Fibroblast of the conjunctiva (primary cell): ENCODE results near the gene DDX51.

Experiments
- DNase-seq: peaks from one replicate; pipeline ENCODE4 v3.0.0-alpha.2; 2010; ENCODE audit warnings: low read depth

DDX51 gene

DNA sequence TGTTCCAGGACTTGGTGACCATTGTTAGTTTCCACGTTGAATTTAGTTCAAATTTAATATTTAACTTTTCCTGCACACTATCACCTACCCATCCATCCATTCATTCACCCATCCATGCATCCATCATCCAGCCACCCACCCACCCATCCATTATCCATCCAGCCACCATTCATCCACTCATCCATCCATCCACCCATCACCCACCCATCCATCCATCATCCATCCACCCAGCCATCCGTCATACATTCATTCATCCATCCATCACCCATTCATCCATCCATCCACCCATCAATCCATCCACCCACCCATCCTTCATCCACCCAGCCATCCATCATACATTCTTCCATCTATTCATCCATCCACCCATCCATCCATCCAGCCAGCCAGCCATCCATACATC is 22.0 kb upstream of the DDX51 start:
- DNase-seq = no peak

DNA sequence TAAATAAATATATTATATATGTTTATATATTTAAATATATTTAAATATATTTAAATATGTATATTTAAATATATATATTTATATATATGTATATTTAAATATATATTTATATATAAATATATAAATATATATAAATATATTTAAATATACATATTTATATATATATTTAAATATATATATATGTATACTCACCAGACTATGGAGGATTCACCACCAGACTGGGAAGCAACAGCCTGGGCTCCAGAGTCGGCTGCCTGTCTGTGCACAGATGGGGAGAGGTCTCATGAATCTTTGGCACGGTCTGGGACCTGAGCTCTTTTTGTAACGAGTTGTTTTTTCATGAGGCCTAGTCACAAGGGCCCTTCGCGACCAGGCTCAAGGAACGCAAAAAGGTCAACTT is 21.5 kb upstream of the DDX51 start:
- no peak for DNase-seq

DNA sequence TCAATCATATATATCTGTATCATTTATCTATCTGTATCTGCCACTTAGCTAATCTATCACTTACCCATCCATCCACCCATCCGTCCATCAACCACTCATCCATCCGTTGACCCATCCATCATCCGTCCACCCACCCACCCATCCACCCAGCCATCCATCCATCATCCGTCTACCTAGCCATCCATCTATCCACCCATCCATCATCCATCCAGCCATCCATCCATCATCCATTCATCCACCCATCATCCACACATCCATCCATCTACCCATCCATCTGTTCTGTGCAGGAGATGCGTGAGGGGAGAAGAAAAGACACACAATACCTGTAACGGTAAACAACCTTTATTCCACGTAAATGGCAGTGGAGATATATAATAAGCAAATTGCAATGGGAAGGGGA is 20.3 kb upstream of the DDX51 start:
- no peak for DNase-seq

- DNase-seq = no peak
Measured at GRCh38 chr12:132163911-132164288, 19.8 kb upstream of the DDX51 start.

DNA sequence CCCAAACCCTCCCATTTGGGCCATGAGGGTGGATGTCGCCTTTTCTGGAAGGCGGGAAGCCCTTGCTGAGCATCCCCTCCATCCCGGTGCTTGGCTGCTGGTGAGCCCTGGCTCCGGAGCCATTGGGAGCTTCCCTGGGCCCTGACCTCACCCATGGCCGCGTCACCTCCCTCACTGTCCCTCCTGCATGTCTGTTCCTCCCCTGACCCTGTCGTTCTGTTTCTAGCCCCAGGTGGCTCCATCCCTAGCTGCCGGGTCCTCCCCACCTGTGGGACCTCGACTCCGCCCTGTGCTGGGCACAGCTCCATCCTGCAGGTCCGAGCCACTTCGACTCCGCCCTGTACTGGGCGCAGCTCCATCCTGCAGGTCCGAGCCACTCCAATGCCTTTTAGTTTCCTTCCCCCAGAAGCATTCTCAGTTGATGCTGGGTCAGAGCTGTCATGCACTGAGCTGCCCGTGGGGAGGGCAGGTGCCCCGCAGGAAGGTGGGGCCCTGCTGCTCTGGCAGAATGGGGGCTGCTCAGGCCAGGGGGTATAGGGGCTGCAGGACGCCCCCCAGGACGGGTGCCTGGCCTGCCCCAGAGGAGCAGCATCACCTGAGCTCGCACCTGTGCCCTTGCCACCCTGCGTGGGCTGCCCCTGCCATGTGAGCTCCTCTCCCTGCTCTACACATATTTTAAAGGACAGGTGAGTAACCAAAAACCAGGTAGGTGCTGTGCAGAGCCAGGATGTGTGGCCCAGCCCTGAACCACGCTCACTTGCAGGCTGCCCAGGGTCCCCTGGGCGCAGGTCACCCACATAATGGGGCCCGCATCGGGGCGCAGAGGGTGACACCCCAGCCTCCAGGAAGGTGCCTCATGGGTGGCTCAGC is 19.2 kb upstream of the DDX51 start:
- no peak for DNase-seq

GRCh38 chr12:132162508-132163031 is 18.5 kb upstream of the DDX51 start:
- peak; percentile 43 for DNase-seq

- DNase-seq = no peak
Measured at GRCh38 chr12:132161796-132162507, 17.8 kb upstream of the DDX51 start.

DNA sequence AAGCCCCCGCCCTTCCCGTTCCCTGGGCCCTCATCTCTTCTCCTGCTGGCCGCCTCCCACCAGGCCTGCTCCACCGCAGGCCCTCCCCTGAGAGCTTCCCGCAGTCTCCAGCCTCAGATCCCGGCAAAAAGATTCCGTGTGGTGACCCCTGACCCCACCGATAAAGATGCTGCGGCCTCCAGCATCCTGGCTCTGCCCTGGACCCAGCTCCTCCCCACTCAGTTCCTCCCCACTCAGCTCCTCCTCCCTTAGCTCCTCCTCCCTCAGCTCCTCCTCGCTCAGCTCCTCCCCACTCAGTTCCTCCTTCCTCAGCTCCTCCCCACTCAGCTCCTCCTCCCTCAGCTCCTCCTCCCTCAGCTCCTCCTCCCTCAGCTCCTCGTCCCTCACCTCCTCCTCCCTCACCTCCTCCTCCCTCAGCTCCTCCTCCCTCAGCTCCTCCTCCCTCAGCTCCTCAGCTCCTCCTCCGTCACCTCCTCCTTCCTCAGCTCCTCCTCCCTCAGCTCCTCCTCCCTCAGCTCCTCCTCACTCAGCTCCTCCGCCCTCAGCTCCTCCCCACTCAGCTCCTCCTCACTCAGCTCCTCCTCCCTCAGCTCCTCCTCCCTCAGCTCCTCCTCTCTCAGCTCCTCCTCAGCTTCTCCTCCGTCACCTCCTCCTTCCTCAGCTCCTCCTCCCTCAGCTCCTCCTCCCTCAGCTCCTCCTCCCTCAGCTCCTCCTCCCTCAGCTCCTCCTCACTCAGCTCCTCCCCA is 17.1 kb upstream of the DDX51 start:
- peak; percentile 14 for DNase-seq

DNA sequence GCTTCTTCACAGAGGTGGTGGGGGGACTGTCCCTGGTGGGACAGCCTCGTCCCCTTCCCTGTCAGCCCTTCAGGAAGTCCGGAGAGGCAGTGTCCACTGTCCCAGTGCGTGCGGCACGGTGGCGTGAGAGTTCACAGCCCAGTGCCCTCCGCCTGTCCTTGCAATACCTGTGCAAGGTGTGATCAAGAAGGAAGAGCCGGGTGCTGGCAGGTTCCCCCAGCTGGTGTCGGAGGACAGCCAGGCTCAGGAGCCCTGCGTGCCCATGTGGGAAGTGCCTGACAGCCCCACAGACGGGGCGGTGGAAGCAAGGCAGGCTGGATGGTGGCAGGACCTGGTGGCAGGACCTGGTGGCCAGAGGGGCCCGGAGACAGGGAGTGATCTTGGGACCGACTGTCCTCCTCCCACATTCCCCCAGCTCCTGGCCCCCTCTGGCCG is 16.5 kb upstream of the DDX51 start:
- DNase-seq = no peak

DNA sequence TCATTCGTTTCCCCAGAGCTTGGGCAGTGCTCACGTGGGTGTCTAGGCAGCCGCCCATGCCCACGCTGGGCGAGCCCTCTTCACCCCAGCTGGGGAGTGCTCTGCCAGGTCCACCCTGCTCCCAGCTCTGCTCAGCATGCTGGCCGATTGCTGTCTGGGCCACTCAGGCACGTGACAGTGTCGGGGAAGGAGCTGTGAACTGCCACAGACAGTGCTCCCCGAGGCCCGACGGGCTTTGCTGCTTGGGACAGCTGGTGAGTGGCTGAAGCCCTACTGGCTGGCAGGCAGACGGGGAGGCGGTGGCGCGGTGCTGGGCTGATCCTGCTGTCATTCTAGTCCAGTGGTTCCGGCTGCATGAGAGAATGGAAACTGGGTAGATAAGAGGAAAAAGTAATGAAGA is 15.9 kb upstream of the DDX51 start:
- DNase-seq = no peak

DNA sequence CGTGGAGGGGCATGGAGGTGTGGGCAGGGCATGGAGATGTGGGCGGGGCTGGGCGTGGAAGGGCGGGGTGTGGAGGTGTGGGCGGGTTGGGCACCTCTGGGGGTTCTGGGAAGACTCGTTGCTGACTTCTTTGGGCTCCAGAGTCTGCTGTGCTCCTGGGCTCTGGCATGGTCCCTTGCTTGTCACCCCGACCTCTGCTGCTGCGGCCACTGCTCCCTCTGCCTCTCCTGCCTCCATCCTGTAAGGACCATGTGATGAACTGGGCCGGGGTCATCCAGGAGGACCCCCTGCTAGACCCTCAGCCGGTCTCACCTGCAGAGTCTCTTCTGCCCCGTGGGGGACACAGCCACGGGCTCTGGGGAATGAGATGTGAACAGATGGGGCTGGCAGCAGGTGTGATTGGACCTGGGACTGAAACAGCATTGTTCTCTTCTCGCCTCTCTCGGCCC is 15.5 kb upstream of the DDX51 start:
- no peak for DNase-seq

DNA sequence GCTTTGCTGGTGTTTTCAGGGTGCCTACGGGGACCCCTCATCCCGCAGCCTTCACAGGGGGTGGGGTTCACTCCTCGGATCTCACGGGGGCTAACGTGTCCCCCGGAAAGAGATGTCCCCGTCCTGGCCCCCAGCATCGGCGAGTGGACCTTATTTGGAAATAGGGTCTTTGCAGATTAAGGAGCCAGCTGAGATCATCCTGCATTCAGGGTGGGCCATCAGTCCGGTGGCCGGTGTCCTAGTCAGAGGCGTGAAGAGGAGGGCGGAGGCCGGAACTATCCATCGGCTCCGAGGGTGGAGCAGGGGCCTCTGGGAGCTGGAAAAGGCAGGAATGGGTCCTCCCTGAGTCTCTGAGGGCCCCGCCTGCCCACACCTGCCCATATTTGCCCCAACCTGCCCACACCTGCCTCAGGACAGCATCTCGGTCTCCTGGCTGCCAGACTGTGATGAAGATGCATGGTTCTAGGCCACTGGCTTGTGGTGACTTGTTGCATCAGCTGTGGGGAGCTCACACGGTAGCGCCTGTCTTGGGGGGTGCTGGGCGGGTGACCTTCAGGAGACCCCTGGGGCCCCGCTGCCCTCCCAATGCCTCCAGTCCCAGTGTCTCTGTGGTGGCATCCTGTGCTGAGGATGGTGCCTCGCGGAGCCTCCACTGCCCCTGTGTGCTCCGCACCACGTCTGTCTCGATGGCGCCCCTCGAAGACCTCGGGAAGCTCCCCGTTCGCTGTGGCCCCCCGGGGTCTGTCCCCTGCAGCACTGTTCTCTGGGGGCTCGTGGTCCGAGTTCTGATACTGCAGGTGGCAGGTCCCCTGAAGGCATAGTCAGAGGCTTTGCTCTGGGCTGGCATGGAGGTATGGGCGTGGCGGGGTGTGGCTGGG is 14.8 kb upstream of the DDX51 start:
- no peak for DNase-seq

DNA sequence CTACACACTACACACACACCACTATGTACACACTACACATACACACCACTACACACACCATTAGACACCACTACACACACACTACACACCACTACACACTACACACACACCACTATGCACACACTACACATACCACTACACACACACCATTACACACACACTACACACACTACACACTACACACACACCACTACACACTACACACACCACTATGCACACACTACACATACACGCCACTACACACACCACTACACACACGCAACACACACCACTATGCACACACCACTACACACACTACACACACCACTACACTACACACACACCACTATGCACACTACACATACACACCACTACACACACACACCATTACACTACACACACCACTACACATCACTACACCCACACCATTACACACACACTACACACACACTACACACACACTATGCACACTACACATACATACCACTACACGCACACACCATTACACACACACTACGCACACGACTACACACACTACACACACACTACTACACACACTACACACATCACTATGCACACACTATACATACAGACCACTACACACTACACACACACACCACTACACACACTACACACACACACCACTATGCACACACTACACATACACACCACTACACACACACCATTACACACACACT is 13.8 kb upstream of the DDX51 start:
- no peak for DNase-seq

DNA sequence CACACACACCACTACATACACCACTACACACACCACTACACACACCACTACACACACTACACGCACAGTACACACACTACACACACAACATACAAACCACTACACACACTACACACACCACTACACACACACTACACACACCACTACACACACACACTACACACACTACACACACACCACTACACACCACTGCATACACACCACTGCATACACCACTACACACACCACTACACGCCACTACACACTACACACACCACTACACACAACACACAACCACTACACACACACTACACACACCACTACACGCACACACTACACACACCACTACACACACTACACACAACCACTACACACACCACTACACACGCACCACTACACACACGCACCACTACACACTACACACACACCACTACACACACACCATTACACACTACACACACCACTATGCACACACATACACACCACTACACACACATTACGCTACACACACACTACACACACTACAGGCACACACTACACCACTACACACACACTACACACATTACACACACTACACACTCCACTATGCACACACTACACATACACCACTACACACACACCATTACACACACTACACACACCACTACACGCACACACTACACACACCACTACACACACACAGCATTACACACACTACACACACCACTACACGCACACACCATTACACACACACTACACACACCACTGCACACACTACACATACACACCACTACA is 12.6 kb upstream of the DDX51 start:
- no peak for DNase-seq

- no peak for DNase-seq
Measured at GRCh38 chr12:132155771-132156572, 11.9 kb upstream of the DDX51 start.

DNA sequence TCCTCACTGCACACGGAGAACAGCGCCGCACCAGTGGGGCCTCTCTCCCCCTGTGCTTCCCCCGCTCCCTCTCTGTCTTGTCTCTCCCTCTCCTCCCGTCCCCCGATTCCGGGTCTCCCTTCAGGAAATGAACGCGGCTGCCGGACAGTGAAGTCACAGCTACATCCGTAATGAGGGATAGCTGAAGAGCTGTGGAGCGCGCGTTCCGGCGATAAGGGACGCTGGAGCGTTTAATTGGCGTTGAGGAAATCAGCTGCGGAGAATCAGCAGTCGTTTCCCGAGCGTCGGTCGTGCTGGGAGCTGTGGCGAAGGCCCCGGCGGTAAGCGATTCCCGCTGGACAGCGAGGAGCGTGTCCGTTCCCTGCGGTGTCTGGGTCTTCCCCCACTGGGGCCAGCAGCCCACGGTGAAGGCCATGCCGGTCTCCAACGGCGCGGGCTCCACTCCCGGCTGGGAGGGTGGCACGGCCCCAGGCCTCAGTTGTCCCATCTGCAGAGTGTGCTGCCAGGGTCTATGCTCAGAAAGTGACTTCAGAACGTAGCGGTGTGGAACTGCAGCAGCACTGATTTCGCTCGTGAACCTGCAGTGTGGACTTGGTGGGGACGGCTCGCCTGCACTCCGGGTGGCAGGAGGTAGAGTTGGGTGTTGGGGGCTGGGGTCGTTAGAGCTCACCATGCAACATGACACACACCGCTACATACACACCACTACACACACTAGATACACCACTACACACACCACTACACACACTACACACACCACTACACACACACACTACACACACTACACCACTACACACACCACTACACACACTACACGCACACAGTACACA is 11.0 kb upstream of the DDX51 start:
- no peak for DNase-seq

DNA sequence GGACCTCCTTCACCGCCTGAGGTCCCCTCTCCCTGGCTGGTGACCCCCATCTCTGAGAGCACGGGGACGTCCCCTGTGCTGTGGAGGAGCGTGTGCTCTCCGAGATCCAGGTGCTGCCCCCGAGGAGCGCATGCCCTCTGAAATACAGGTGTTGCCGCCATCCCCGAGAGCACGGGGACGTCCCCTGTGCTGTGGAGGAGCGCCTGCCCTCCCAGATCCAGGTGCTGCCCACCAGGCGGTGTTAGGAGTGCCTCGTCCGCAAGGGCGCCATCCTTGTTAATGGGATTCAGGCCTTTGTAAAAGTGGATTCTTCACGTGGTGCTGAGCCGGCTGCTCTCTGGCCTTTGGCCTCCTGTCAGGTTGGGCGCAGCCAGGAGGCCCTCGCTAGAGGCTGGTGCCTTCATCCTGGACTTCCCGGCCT is 10.2 kb upstream of the DDX51 start:
- no peak for DNase-seq
